Endothelial cell (in vitro differentiated cells): ENCODE measurements around the gene C1orf52. TPM values are rescaled to one million over a fixed set of nuclear protein-coding genes. Genes with fewer than 3 reads are reported as not detected.
A peak's percentile ranks its signal among the peaks of the same experiment; 100 is the strongest.

Source experiments
- DNase-seq: peaks from one replicate; pipeline ENCODE4 v3.0.0; 2021; ENCODE audit warnings: low spot score
- H3K27ac Mint-ChIP-seq: one replicate; pipeline ENCODE4 v1.8.0; 2021; ENCODE audit warnings: mixed read lengths, inconsistent platforms; ENCODE audit not compliant: unreplicated experiment
- H3K27me3 Mint-ChIP-seq: one replicate; pipeline ENCODE4 v1.8.0; 2021; ENCODE audit warnings: mild to moderate bottlenecking, moderate library complexity, mixed read lengths, inconsistent platforms; ENCODE audit not compliant: unreplicated experiment
- H3K36me3 Mint-ChIP-seq: one replicate; pipeline ENCODE4 v1.8.0; 2021; ENCODE audit warnings: mild to moderate bottlenecking, low read depth, mixed read lengths, inconsistent platforms; ENCODE audit not compliant: unreplicated experiment
- H3K4me1 Mint-ChIP-seq: one replicate; pipeline ENCODE4 v1.8.0; 2021; ENCODE audit warnings: mild to moderate bottlenecking, mixed read lengths, inconsistent platforms; ENCODE audit not compliant: unreplicated experiment
- H3K4me3 Mint-ChIP-seq: one replicate; pipeline ENCODE4 v1.8.0; 2021; ENCODE audit warnings: mild to moderate bottlenecking, mixed read lengths, inconsistent platforms; ENCODE audit not compliant: unreplicated experiment
- H3K9me3 Mint-ChIP-seq: one replicate; pipeline ENCODE4 v1.8.0; 2021; ENCODE audit warnings: mixed read lengths, inconsistent platforms; ENCODE audit not compliant: unreplicated experiment
- long read RNA-seq: library from polyadenylated mRNA; unstranded; transcript quantifications from one replicate; pipeline ENCODE4 v2.0.0, GENCODE V29; 2020; ENCODE audit not compliant: unreplicated experiment
- total RNA-seq: library from RNA; stranded (reverse); fragmentation: NEBNext Ultra II Directional; extraction: Animal tissue kit (Norgen Biotek cat#: 25700); gene quantifications from one replicate; pipeline ENCODE4 v1.2.1, GENCODE V29; 2021; ENCODE audit not compliant: unreplicated experiment
- TF ChIP-seq, protein P1 (sequence below): fragments of 200-600 bp; sonication (generic); IDR thresholded peaks from one replicate; pipeline ENCODE4 v1.5.0; 2021; ENCODE audit warnings: antibody characterized with exemption; ENCODE audit not compliant: unreplicated experiment

Gene C1orf52
- 37.7 TPM for total RNA-seq
- long read RNA-seq, transcript C1orf52-201 (4 exons, 3,391 nt): minor isoform, 10 of 22 reads
- long read RNA-seq, transcript C1orf52-203 (3 exons, 1,219 nt): major isoform, 11 of 22 reads
- long read RNA-seq, partial matches to known transcripts: 1 of 22 reads
- long read RNA-seq, other reads (novel, unspliced or antisense): 0 of 22 reads

- TF ChIP-seq, protein P1, sequence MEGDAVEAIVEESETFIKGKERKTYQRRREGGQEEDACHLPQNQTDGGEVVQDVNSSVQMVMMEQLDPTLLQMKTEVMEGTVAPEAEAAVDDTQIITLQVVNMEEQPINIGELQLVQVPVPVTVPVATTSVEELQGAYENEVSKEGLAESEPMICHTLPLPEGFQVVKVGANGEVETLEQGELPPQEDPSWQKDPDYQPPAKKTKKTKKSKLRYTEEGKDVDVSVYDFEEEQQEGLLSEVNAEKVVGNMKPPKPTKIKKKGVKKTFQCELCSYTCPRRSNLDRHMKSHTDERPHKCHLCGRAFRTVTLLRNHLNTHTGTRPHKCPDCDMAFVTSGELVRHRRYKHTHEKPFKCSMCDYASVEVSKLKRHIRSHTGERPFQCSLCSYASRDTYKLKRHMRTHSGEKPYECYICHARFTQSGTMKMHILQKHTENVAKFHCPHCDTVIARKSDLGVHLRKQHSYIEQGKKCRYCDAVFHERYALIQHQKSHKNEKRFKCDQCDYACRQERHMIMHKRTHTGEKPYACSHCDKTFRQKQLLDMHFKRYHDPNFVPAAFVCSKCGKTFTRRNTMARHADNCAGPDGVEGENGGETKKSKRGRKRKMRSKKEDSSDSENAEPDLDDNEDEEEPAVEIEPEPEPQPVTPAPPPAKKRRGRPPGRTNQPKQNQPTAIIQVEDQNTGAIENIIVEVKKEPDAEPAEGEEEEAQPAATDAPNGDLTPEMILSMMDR: peak; percentile 99
- Mint-ChIP-seq H3K4me3 (peak within 1 kb of the TSS; percentile 94), H3K27ac (peak within 1 kb of the TSS; percentile 96), H3K36me3 (peaks cover 39% of the 10 kb centered on the region), H3K27me3 (peaks cover 3% of the 10 kb centered on the region), H3K9me3 (peaks cover 6% of the 10 kb centered on the region), H3K4me1 (peaks cover 16% of the 10 kb centered on the region)
- DNase-seq: peak; percentile 99
Observed at GRCh38 chr1:85259118-85259911, at the start of gene C1orf52. Gene C1orf52 (minus strand): TSS chr1:85259662. CDS start chr1:85259633, 29 bp downstream.

DNA sequence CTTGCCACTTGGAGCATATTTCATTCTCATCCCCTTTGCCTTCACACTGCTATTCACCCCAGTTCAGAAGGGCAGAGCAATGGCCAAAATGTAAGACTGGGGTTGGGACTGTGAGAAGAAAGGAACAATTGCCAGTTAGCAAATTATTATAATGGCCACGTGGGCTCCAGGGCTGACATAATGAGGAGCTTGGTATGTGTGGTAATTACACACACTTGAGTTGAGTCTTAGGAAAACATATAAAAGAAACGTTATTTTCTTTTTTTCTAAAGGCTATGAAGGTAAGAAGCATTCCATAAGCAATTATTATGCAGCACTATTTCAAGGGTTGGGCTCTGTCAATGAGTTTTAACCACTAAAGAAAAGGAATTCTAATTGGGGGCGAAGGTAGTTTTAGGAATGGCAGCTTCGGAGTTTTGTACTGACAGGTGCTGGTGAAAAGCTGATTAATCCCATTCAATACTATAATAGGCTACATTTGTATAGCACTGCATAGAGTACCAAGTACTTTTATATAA lies 49.4 kb upstream of the C1orf52 start:
- no peaks in the 10 kb centered on the region for H3K27me3 Mint-ChIP-seq
- TF ChIP-seq, protein P1: no peak
- no peaks in the 10 kb centered on the region for H3K9me3 Mint-ChIP-seq
- H3K36me3 Mint-ChIP-seq: no peaks in the 10 kb centered on the region
- H3K27ac Mint-ChIP-seq: no peak overlapping the region
- H3K4me1 Mint-ChIP-seq: peaks cover 8% of the 10 kb centered on the region
- H3K4me3 Mint-ChIP-seq: no peak overlapping the region
- DNase-seq: no peak

DNA sequence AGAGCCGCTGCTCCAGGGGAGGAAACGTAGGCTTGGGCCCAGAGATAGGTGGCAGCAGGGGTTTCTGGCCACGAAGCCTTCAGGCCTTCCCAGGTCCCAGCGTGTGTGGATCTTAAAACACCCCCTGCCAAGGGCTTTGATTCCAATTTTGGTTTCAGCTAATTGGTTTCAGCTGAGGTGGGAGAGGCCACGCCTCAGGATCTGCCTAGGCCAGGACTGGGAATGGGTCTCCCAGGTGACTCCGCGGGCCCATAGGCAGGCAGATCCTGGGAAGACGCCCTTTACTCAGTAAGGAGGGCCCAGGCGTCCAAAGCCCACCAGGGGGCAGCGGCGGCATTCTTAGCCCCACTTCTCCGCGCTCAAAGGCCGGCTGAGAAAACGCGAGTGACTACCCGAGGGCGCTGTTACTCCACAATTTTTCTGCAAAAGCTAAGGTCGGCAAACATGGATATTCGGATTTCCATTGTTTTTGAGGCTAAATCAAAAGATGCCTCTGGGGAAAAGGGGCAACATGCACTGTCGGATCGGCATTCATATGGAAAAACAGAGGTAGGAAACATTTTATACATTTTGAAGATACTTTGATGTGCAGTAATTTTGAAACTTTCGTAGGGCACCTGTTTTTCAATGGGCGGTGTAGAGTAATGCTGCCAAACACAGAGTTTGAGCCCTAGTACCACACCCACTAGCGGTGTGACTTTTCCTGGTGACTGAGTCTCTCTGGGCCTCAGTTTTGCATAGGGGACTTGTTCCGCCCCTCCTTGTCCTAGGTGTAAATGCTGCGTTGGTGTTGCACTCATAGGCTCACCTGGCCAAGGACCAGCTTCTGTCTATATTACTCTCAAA lies 48.7 kb upstream of the C1orf52 start:
- TF ChIP-seq, protein P1: peak; percentile 88
- no peaks in the 10 kb centered on the region for H3K27me3 Mint-ChIP-seq
- peaks cover 8% of the 10 kb centered on the region for H3K4me1 Mint-ChIP-seq
- H3K4me3 Mint-ChIP-seq: no peak overlapping the region
- no peaks in the 10 kb centered on the region for H3K36me3 Mint-ChIP-seq
- DNase-seq: peak; percentile 94
- H3K27ac Mint-ChIP-seq: no peak overlapping the region
- no peaks in the 10 kb centered on the region for H3K9me3 Mint-ChIP-seq

DNA sequence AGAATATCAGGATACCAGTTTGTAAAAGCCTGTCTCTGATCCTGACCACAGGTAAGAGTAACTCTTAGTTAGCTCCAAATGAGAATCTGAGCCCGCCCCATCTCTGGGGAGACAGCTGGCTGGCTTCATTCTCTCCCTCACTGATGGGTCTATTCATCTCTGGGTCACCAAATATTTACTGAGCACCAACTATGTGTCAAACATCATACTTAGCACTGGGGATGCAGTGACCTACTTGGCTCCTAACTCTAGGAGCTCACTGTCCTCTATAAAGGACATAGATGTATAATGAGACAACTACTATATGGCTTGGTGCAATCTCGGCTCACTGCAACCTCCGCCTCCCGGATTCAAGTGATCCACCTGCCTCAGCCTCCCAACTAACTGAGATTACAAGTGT lies 46.8 kb upstream of the C1orf52 start:
- H3K36me3 Mint-ChIP-seq: no peaks in the 10 kb centered on the region
- no peaks in the 10 kb centered on the region for H3K27me3 Mint-ChIP-seq
- peaks cover 8% of the 10 kb centered on the region for H3K4me1 Mint-ChIP-seq
- DNase-seq: no peak
- H3K4me3 Mint-ChIP-seq: no peak overlapping the region
- no peaks in the 10 kb centered on the region for H3K9me3 Mint-ChIP-seq
- TF ChIP-seq, protein P1: no peak
- no peak overlapping the region for H3K27ac Mint-ChIP-seq
